OCI-LY1 (cell line): ENCODE measurements around the gene ANKRD66.

Experiments
- H2AFZ ChIP-seq: fragments of 200-600 bp; sonication (generic), shearing (Covaris generic); 2 replicates; pipeline ENCODE4 v1.6.0; 2014; ENCODE audit warnings: antibody characterized with exemption, mild to moderate bottlenecking, low read length
- H3F3A ChIP-seq: fragments of 200-600 bp; sonication (generic), shearing (Covaris generic); 2 replicates; pipeline ENCODE4 v1.6.0; 2014; ENCODE audit warnings: mild to moderate bottlenecking, antibody characterized with exemption, low read length, moderate library complexity; ENCODE audit not compliant: insufficient read depth
- H3K27ac ChIP-seq: fragments of 200-600 bp; sonication (generic); 2 replicates; pipeline ENCODE4 v1.5.1; 2014; ENCODE audit warnings: low read length, mixed run types, mild to moderate bottlenecking, low read depth; ENCODE audit not compliant: poor library complexity, severe bottlenecking
- H3K27me3 ChIP-seq: fragments of 200-600 bp; sonication (generic); 2 replicates; pipeline ENCODE4 v1.6.0; 2014; ENCODE audit warnings: antibody characterized with exemption, mild to moderate bottlenecking, low read length, moderate library complexity; ENCODE audit not compliant: insufficient read depth
- H3K36me3 ChIP-seq: fragments of 200-600 bp; sonication (generic); 2 replicates; pipeline ENCODE4 v1.6.1; 2014; ENCODE audit warnings: mild to moderate bottlenecking, antibody characterized with exemption, low read length, moderate library complexity, mixed read lengths; ENCODE audit not compliant: insufficient read depth
- H3K4me1 ChIP-seq: fragments of 200-600 bp; sonication (generic); 2 replicates; pipeline ENCODE4 v1.5.1; 2014; ENCODE audit warnings: mild to moderate bottlenecking, low read length, moderate library complexity; ENCODE audit not compliant: insufficient read depth, severe bottlenecking
- H3K4me2 ChIP-seq: fragments of 200-600 bp; sonication (generic), shearing (Covaris generic); 2 replicates; pipeline ENCODE4 v1.6.1; 2014; ENCODE audit warnings: low read length
- H3K4me3 ChIP-seq: fragments of 200-600 bp; sonication (generic); 2 replicates; pipeline ENCODE4 v1.5.1; 2014; ENCODE audit warnings: low read length, low read depth, mild to moderate bottlenecking, mixed read lengths; ENCODE audit not compliant: poor library complexity, severe bottlenecking
- H3K79me2 ChIP-seq: fragments of 200-600 bp; shearing (Covaris generic); 2 replicates; pipeline ENCODE4 v1.6.1; 2016; ENCODE audit warnings: mixed run types, low read length, mixed read lengths; ENCODE audit not compliant: insufficient read depth
- H3K9ac ChIP-seq: fragments of 200-600 bp; sonication (generic), shearing (Covaris generic); 2 replicates; pipeline ENCODE4 v1.6.1; 2014; ENCODE audit warnings: mild to moderate bottlenecking, low read length, mixed read lengths
- H3K9me2 ChIP-seq: fragments of 200-600 bp; sonication (generic), shearing (Covaris generic); 2 replicates; pipeline ENCODE4 v1.6.1; 2014; ENCODE audit warnings: low read depth, mild to moderate bottlenecking, low read length, mixed read lengths
- H3K9me3 ChIP-seq: fragments of 200-600 bp; shearing (Covaris generic); 2 replicates; pipeline ENCODE4 v1.6.1; 2014; ENCODE audit warnings: low read length, mixed read lengths
- H4K20me1 ChIP-seq: fragments of 200-600 bp; sonication (generic), shearing (Covaris generic); 2 replicates; pipeline ENCODE4 v1.6.0; 2016; ENCODE audit warnings: mild to moderate bottlenecking, low read length; ENCODE audit not compliant: insufficient read depth
- CTCF ChIP-seq: fragments of 200-600 bp; sonication (generic), shearing (Covaris generic); IDR thresholded peaks from 2 replicates; pipeline ENCODE4 v1.5.1; 2017; ENCODE audit warnings: mild to moderate bottlenecking, antibody characterized with exemption, low read length, moderate library complexity, mixed read lengths
- EZH2 ChIP-seq: fragments of 200-600 bp; sonication (generic), shearing (Covaris generic); IDR thresholded peaks from 2 replicates; pipeline ENCODE4 v1.8.0; 2017; ENCODE audit warnings: borderline replicate concordance, mixed run types, mild to moderate bottlenecking, antibody characterized with exemption, low read length, moderate library complexity, mixed read lengths

The ANKRD66 gene

DNA sequence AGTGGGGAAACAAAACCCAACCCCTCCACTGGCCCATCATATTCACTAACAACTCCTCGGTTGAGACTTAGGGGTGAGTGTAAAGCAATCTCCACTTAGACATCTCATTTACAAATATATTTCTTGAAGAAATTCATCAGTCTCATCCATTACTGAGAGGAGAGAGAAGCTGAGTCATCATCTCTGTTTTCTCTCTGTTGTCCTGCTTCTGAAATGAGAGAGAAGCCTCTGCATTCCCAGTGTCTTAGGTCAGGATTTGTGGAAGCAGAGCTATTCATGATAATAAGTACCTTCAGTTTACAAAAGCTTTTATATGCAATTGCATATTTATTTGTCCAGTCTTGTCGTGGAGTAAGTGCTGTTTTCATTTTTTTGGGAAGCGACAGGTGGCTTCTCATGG lies 47.3 kb downstream of the ANKRD66 start:
- TF ChIP-seq CTCF = no peak
- TF ChIP-seq EZH2 = no peak
- Histone ChIP-seq H3K4me3 (no peak overlapping the region), H3K79me2 (no peaks in the 10 kb centered on the region), H3K9me2 (no peaks in the 10 kb centered on the region), H3K9me3 (no peaks in the 10 kb centered on the region), H3K9ac (no peak overlapping the region), H4K20me1 (no peaks in the 10 kb centered on the region), H2AFZ (no peak overlapping the region), H3K4me1 (no peaks in the 10 kb centered on the region), H3K27ac (no peak overlapping the region), H3K4me2 (no peak overlapping the region), H3K27me3 (no peaks in the 10 kb centered on the region), H3K36me3 (no peaks in the 10 kb centered on the region), H3F3A (no peaks in the 10 kb centered on the region)

- Histone ChIP-seq H3K27me3 (no peaks in the 10 kb centered on the region), H3K79me2 (no peaks in the 10 kb centered on the region), H3K4me2 (no peak overlapping the region), H3K9ac (no peak overlapping the region), H3K36me3 (no peaks in the 10 kb centered on the region), H3K27ac (no peak overlapping the region), H3F3A (no peaks in the 10 kb centered on the region), H2AFZ (no peak overlapping the region), H4K20me1 (no peaks in the 10 kb centered on the region), H3K4me1 (no peaks in the 10 kb centered on the region), H3K4me3 (no peak overlapping the region), H3K9me2 (no peaks in the 10 kb centered on the region), H3K9me3 (no peaks in the 10 kb centered on the region)
- TF ChIP-seq EZH2 (no peak), CTCF (no peak)
These were observed 49.1 kb downstream of the ANKRD66 start for GRCh38 chr6:46795816-46796215.

DNA sequence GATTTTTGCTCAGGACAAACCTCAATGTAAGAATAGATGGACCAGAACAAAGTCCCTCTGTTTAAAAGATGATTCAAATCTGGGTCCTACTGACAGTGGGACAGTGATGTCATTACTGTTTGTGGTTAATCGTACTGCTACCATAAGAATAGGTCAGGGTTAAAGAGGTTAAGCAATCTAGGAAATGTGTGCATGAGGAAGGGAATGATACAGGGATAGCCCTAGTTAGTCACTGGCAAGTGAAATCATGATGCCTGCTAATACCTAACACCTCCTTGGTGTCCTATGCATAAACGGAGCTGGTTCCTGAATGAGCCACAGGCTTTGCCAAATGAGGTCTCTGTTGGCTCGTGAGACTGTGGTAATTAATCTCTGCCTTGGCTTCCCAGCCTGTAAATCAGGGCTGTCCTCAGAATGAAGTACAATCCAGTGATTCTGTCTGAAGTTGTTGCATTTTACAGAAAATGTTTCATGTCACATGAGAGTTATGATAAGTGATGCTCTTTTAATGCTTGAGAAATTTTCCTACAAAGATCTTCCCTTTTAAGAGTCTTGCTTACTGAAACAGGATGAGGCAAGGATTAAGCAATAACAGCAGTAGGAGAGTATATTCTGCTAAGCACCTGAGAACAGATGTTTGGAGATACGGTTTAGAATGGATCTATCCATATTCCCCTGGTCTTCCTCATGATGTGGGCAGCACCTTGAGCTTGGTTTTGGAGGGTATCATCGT lies 50.3 kb downstream of the ANKRD66 start:
- H3K79me2 ChIP-seq = no peaks in the 10 kb centered on the region
- TF ChIP-seq EZH2 (no peak), CTCF (no peak)
- no peak overlapping the region for H3K4me3 ChIP-seq
- H4K20me1 ChIP-seq = no peaks in the 10 kb centered on the region
- H3K4me1 ChIP-seq = no peaks in the 10 kb centered on the region
- H3K27me3 ChIP-seq = no peaks in the 10 kb centered on the region
- no peaks in the 10 kb centered on the region for H3K9me3 ChIP-seq
- no peak overlapping the region for H3K27ac ChIP-seq
- no peaks in the 10 kb centered on the region for H3F3A ChIP-seq
- no peaks in the 10 kb centered on the region for H3K9me2 ChIP-seq
- H3K36me3 ChIP-seq = no peaks in the 10 kb centered on the region
- H3K4me2 ChIP-seq = no peak overlapping the region
- no peak overlapping the region for H3K9ac ChIP-seq
- no peak overlapping the region for H2AFZ ChIP-seq
